Body of pancreas (tissue), 4 donors: ENCODE measurements around the gene NUP62.

ENCODE experiments used
- CTCF ChIP-seq, 7 experiments: fragments of 450-650 bp in 4 of 7; fragments of 200-600 bp in 3 of 7; sonication (generic) in 3 of 7; IDR thresholded peaks; one replicate each; pipeline ENCODE4 v1.5.1; 2016 to 2019; ENCODE audit warnings: antibody characterized with exemption in 7 of 7
- POLR2A ChIP-seq, 3 donors: fragments of 450-650 bp; IDR thresholded peaks; one replicate each; pipeline ENCODE4 v1.6.1; 2016; ENCODE audit warnings: antibody characterized with exemption in 3 of 3, mild to moderate bottlenecking in 2 of 3

GRCh38 chr19:49918089-49918488 lies 11.2 kb downstream of the NUP62 start:
- TF ChIP-seq POLR2A (IDR thresholded peaks at IDR 0.05) (no peak), CTCF (IDR thresholded peaks at IDR 0.05) (no peak)
